Gastrocnemius medialis (tissue), 4 donors: Measurements from ENCODE around the gene DMXL2.

Experiments used
- CTCF ChIP-seq, 5 experiments: fragments of 450-650 bp in 3 of 5; fragments of 200-600 bp in 2 of 5; sonication (generic) in 2 of 5; IDR thresholded peaks in 4 of 5; conservative IDR thresholded peaks in 1 of 5; 1 replicate in 4 of 5; 2 replicates in 1 of 5; pipeline ENCODE4 v1.5.1; 2016 to 2019; ENCODE audit warnings: antibody characterized with exemption in 5 of 5, mild to moderate bottlenecking in 3 of 5, moderate library complexity in 3 of 5
- POLR2A ChIP-seq, 2 donors: fragments of 450-650 bp; IDR thresholded peaks; one replicate each; pipeline ENCODE4 v1.6.1; 2017; ENCODE audit warnings: antibody characterized with exemption in 2 of 2, mild to moderate bottlenecking in 2 of 2, moderate library complexity in 2 of 2

GRCh38 chr15:51601801-51602200 lies 20.8 kb downstream of the DMXL2 start:
- TF ChIP-seq CTCF (IDR thresholded peaks at IDR 0.05 in 4 of 5, conservative IDR thresholded peaks at IDR 0.05 in 1 of 5) (no peak), POLR2A (IDR thresholded peaks at IDR 0.05) (no peak)
